K562 (cell line): ENCODE results near the gene PCDHB15. TPM values are rescaled to one million over a fixed set of nuclear protein-coding genes. Genes with fewer than 3 reads are reported as not detected.

Experiments used
- ATAC-seq: fragments of 200-7000 bp; cut with Tn5 transposase; 3 replicates; pipeline ENCODE4 v1.9.1; 2020; ENCODE audit warnings: moderate library complexity
- BruUV-seq: library from RNA; stranded (reverse); fragments of 400-500 nt; replicated peaks from 2 replicates; lab custom pipeline; 2021; lab: Mats Ljungman, UMichigan
- CTCF ChIA-PET: fragments of 300-600 bp; formaldehyde crosslinking; extraction: SDS; loops from one replicate; lab custom pipeline; 2021; ENCODE audit warnings: low intra/inter-chr PET ratio; lab: Yijun Ruan, JAX
- POLR2A ChIA-PET: fragments of 300-600, 350-650 bp; sonication (Branson Sonifier 250); formaldehyde crosslinking; extraction: SDS; loops from one replicate; lab custom pipeline; 2021; ENCODE audit warnings: antibody characterized with exemption, inconsistent platforms; lab: Yijun Ruan, JAX
- DNase-seq, 4 experiments: peaks; one replicate each; pipeline versions ENCODE4 v3.0.0 to v3.0.0-alpha.2; 2011 to 2018; ENCODE audit warnings: low spot score in 3 of 4, mixed read lengths in 3 of 4; ENCODE audit errors: extremely low read depth in 1 of 4
- FAIRE-seq: peaks from 2 replicates; lab custom pipeline; 2011; peaks lifted over from hg19 to GRCh38; lab: Jason Lieb, UNC
- H2AFZ ChIP-seq: 2 replicates; pipeline ENCODE4 v1.6.0; 2011; ENCODE audit warnings: low read depth, low read length, control low read depth, inconsistent platforms
- H3K27ac ChIP-seq: fragments of 200-600 bp; 3 replicates; pipeline ENCODE4 v1.8.0; 2011; ENCODE audit warnings: low read depth, mild to moderate bottlenecking, control low read depth, inconsistent platforms, low read length, moderate library complexity, mixed read lengths; ENCODE audit errors: extremely low read depth
- H3K27me3 ChIP-seq, 2 experiments: fragments of 300-600 bp in 1 of 2; 2 replicates in 1 of 2; 3 replicates in 1 of 2; pipeline versions ENCODE4 v1.6.0 to v1.8.0; 2011; ENCODE audit warnings: inconsistent platforms in 2 of 2, low read length in 2 of 2, mild to moderate bottlenecking in 1 of 2, mixed read lengths in 1 of 2, moderate library complexity in 1 of 2; ENCODE audit not compliant: control insufficient read depth in 2 of 2, insufficient read depth in 2 of 2
- H3K36me3 ChIP-seq: fragments of 300-600 bp; 3 replicates; pipeline ENCODE4 v1.8.0; 2011; ENCODE audit warnings: mild to moderate bottlenecking, low read length, inconsistent platforms; ENCODE audit not compliant: control insufficient read depth, insufficient read depth
- H3K4me1 ChIP-seq, 2 experiments: fragments of 200-600 bp in 1 of 2; replicated peaks in 1 of 2; 2 replicates in 1 of 2; 3 replicates in 1 of 2; pipeline versions ENCODE4 v1.5.1 to v1.8.0; 2011; ENCODE audit warnings: inconsistent platforms in 2 of 2, low read length in 2 of 2, mild to moderate bottlenecking in 1 of 2, mixed read lengths in 1 of 2, moderate library complexity in 1 of 2; ENCODE audit not compliant: control insufficient read depth in 2 of 2, insufficient read depth in 2 of 2
- H3K4me2 ChIP-seq: 2 replicates; pipeline ENCODE4 v1.6.1; 2011; ENCODE audit warnings: low read length, control low read depth, inconsistent platforms, mixed read lengths; ENCODE audit not compliant: insufficient read depth
- H3K4me3 ChIP-seq: fragments of 200-600 bp; sonication (generic), shearing (Covaris generic); 2 replicates; pipeline ENCODE4 v1.5.1; 2016; ENCODE audit warnings: control low read depth, inconsistent platforms
- H3K79me2 ChIP-seq: fragments of 200-600 bp; 3 replicates; pipeline ENCODE4 v1.8.0; 2011; ENCODE audit warnings: low read length, inconsistent platforms; ENCODE audit not compliant: control insufficient read depth, insufficient read depth
- H3K9ac ChIP-seq, 2 experiments: 2 replicates each; pipeline versions ENCODE4 v1.6.0 to v1.6.1; 2011; ENCODE audit warnings: low read depth in 2 of 2, low read length in 2 of 2, control low read depth in 1 of 2, inconsistent platforms in 1 of 2, mild to moderate bottlenecking in 1 of 2, mixed read lengths in 1 of 2; ENCODE audit not compliant: insufficient read depth in 1 of 2
- H3K9me1 ChIP-seq: one replicate; pipeline ENCODE4 v1.6.0; 2011; ENCODE audit warnings: inconsistent platforms, mild to moderate bottlenecking, low read length, moderate library complexity; ENCODE audit not compliant: control insufficient read depth, insufficient read depth
- H3K9me3 ChIP-seq: replicated peaks from 2 replicates; pipeline ENCODE4 v1.5.1; 2011; ENCODE audit warnings: low read depth, low read length, inconsistent platforms; ENCODE audit not compliant: control insufficient read depth, insufficient read depth
- H4K20me1 ChIP-seq: replicated peaks from 2 replicates; pipeline ENCODE4 v1.6.1; 2011; ENCODE audit warnings: low read length, inconsistent platforms, mixed read lengths; ENCODE audit not compliant: control insufficient read depth, insufficient read depth
- BCL6 ChIP-seq: fragments of 250-450 bp; sonication (Bioruptor Pico); IDR thresholded peaks from 2 replicates; pipeline ENCODE4 v1.4.0; 2020
- BRD9 ChIP-seq: fragments of 450-650 bp; IDR thresholded peaks from 2 replicates; pipeline ENCODE4 v1.6.1; 2018; ENCODE audit warnings: low read depth; ENCODE audit not compliant: partially characterized antibody
- C11orf30 ChIP-seq: fragments of 450-650 bp; IDR thresholded peaks from 2 replicates; pipeline ENCODE4 v1.6.1; 2016; ENCODE audit warnings: low read depth, mild to moderate bottlenecking
- CEBPB ChIP-seq: fragments of 450-650 bp; IDR thresholded peaks from 2 replicates; pipeline ENCODE4 v1.6.1; 2016; ENCODE audit warnings: missing genetic modification characterization, missing compliant biosample characterization
- DPF2 ChIP-seq: fragments of 450-650 bp; IDR thresholded peaks from 2 replicates; pipeline ENCODE4 v1.6.1; 2016
- GATA2 ChIP-seq: sonication (generic); formaldehyde crosslinking; IDR thresholded peaks from 2 replicates; pipeline ENCODE4 v1.4.0; 2020; ENCODE audit warnings: mild to moderate bottlenecking, missing genetic modification reagents
- MAFG ChIP-seq: fragments of 450-650 bp; conservative IDR thresholded peaks from 2 replicates; pipeline ENCODE4 v1.6.1; 2016; ENCODE audit warnings: missing genetic modification characterization, missing compliant biosample characterization
- MAFK ChIP-seq: IDR thresholded peaks from 2 replicates; pipeline ENCODE4 v1.6.1; 2011; ENCODE audit warnings: low read length, improper control_type of control experiment
- NFE2L1 ChIP-seq: fragments of 450-650 bp; IDR thresholded peaks from 2 replicates; pipeline ENCODE4 v1.6.1; 2016; ENCODE audit warnings: missing genetic modification characterization, low read depth, mild to moderate bottlenecking, missing compliant biosample characterization, moderate library complexity, borderline replicate concordance
- NONO ChIP-seq, 2 experiments: fragments of 200-400 bp in 1 of 2; fragments of 450-650 bp in 1 of 2; formaldehyde crosslinking in 1 of 2; IDR thresholded peaks; 2 replicates each; pipeline ENCODE4 v1.6.1; 2017; ENCODE audit warnings: low read depth in 2 of 2, mild to moderate bottlenecking in 2 of 2, moderate library complexity in 2 of 2, low read length in 1 of 2
- PATZ1 ChIP-seq: fragments of 250-450 bp; sonication (Bioruptor Pico); IDR thresholded peaks from 2 replicates; pipeline ENCODE4 v1.5.0; 2020; ENCODE audit warnings: mild to moderate bottlenecking, borderline replicate concordance
- PHF8 ChIP-seq: fragments of 200-600 bp; sonication (generic); IDR thresholded peaks from 2 replicates; pipeline ENCODE4 v1.6.1; 2012; ENCODE audit warnings: mixed run types, mild to moderate bottlenecking, inconsistent platforms, low read length, moderate library complexity, borderline replicate concordance
- TEAD1 ChIP-seq, 2 experiments: fragments of 450-650 bp in 1 of 2; sonication (generic) in 1 of 2; formaldehyde crosslinking; IDR thresholded peaks; 2 replicates each; pipeline versions ENCODE4 v1.4.0 to v1.8.0; 2020 to 2022; ENCODE audit warnings: mild to moderate bottlenecking in 2 of 2, missing genetic modification reagents in 1 of 2
- THAP7 ChIP-seq: fragments of 250-450 bp; sonication (Bioruptor Pico); IDR thresholded peaks from 2 replicates; pipeline ENCODE4 v1.5.0; 2021
- ZNF274 ChIP-seq: IDR thresholded peaks from 2 replicates; pipeline ENCODE4 v1.6.1; 2011; ENCODE audit warnings: low read depth, mild to moderate bottlenecking, low read length, moderate library complexity, borderline replicate concordance
- ZNF316 ChIP-seq: fragments of 450-650 bp; IDR thresholded peaks from 2 replicates; pipeline ENCODE4 v1.6.1; 2016
- WGBS: fragments of 100-300 bp; shearing (Covaris generic); methylation state at CpG from one replicate; pipeline ENCODE4 v1.1.6; 2016; ENCODE audit warnings: low coverage, mixed read lengths; ENCODE audit not compliant: insufficient coverage; ENCODE audit errors: missing lambda C conversion rate; 5-methylcytosine and 5-hydroxymethylcytosine counted together
- in situ Hi-C: fragments of 300-500 bp; cut with MboI; formaldehyde crosslinking; loops from 4 replicates; pipeline ENCODE4 v1.15.0; 2018; ENCODE audit warnings: inconsistent platforms, mixed read lengths
- intact Hi-C: fragments of 100-400 bp; cut with micrococcal nuclease; formaldehyde crosslinking; loops from 2 replicates; pipeline ENCODE4 v1.14.2; 2022
- polyA plus RNA-seq, 8 experiments: library from polyadenylated mRNA; depleted of rRNA in 4 of 8; stranded (reverse) in 5 of 8; unstranded in 3 of 8; fragments of >200 nt; fragmentation: Nextera tagmentation in 2 of 8; fragmentation: Illumina TruSeq in 1 of 8; extraction: Ambion mirVana in 2 of 8; extraction: Trizol in 1 of 8; gene quantifications; 2 replicates each; pipeline versions ENCODE4 v1.2.1 to v1.2.3, GENCODE V29; 2011 to 2014; ENCODE audit warnings: inconsistent platforms in 1 of 8, missing spikeins in 1 of 8
- total RNA-seq, 7 experiments: library from RNA; depleted of rRNA in 6 of 7; stranded (reverse); fragments of >200 nt in 6 of 7; fragmentation: Illumina TruSeq in 2 of 7; extraction: Trizol in 2 of 7; gene quantifications; 2 replicates each; pipeline versions ENCODE4 v1.2.1 to v1.2.3, GENCODE V29; 2011 to 2021; ENCODE audit warnings: low replicate concordance in 1 of 7

Gene PCDHB15
- total and polyA plus RNA-seq, 9 of the 15 experiments (the other 6 are each of a cell fraction or from before 2014, with no cell fraction given) = 0.04 to 0.15 (median 0.07) TPM; not detected in 5

GRCh38 chr5:141261238-141261546, 16.0 kb downstream of the PCDHB15 start:
- FAIRE-seq (no peak), ATAC-seq (no peak), DNase-seq (no peak)
- Histone ChIP-seq H3K4me2 (no peak overlapping the region), H3K36me3 (no peaks in the 10 kb centered on the region), H3K4me1 (no peaks in the 10 kb centered on the region), H3K27ac (no peak overlapping the region), H3K79me2 (no peaks in the 10 kb centered on the region), H3K9me3 (peaks cover 13% of the 10 kb centered on the region), H3K27me3 (no peaks in the 10 kb centered on the region), H2AFZ (no peak overlapping the region), H4K20me1 (no peaks in the 10 kb centered on the region), H3K4me3 (no peak overlapping the region), H3K9ac (no peak overlapping the region), H3K9me1 (no peaks in the 10 kb centered on the region)
- intact Hi-C loops (no loop called here), in situ Hi-C loops (no loop called here)
- TF ChIP-seq PHF8 (no peak), ZNF274 (peak; percentile 93; the same call in 1 of the 2 replicates)
- CTCF ChIA-PET = no interaction called here
- 0% methylated on average over 1 of the region's 1 CpG for WGBS
- BruUV-seq = no TSS peak
- POLR2A ChIA-PET = interaction anchor here (0.6 kb wide), 1 partner anchor 65 kb away, joined by 3 read pairs; no protein-coding TSS in a partner anchor

- Histone ChIP-seq H3K79me2 (no peaks in the 10 kb centered on the region), H3K27ac (no peak overlapping the region), H3K36me3 (no peaks in the 10 kb centered on the region), H3K9me1 (no peaks in the 10 kb centered on the region), H4K20me1 (no peaks in the 10 kb centered on the region), H3K27me3 (no peaks in the 10 kb centered on the region), H2AFZ (no peak overlapping the region), H3K4me1 (no peaks in the 10 kb centered on the region), H3K9me3 (no peaks in the 10 kb centered on the region; the same call in 1 of the 2 replicates), H3K4me3 (no peak overlapping the region), H3K9ac (no peak overlapping the region), H3K4me2 (no peak overlapping the region)
- in situ Hi-C loops = no loop called here
- intact Hi-C loops = no loop called here
- CTCF ChIA-PET = no interaction called here
- ATAC-seq (no peak), FAIRE-seq (no peak), DNase-seq (no peak)
- POLR2A ChIA-PET = no interaction called here
- 23% methylated on average over 4 of the region's 4 CpGs for WGBS
- no TSS peak for BruUV-seq
- TF ChIP-seq PATZ1 (CRISPR knock-in tag) = no peak
- TF ChIP-seq MAFK = peak; percentile 56; the same call in 1 of the 2 replicates
- no peak for TF ChIP-seq TEAD1 (CRISPR knock-in tag; IDR thresholded peaks at IDR 0.05)
- TF ChIP-seq BRD9 = no peak
- peak; percentile 66; the same call in 1 of the 2 replicates for TF ChIP-seq ZNF316
- TF ChIP-seq DPF2 = no peak
- no peak for TF ChIP-seq CEBPB (tag)
- TF ChIP-seq C11orf30 = peak; percentile 66
- peak; percentile 60; the same call in 1 of the 2 replicates for TF ChIP-seq NFE2L1 (tag)
- no peak for TF ChIP-seq THAP7 (CRISPR knock-in tag)
- TF ChIP-seq MAFG (tag) = peak; percentile 82
- no peak for TF ChIP-seq BCL6
- TF ChIP-seq NONO (IDR thresholded peaks at IDR 0.05; ENCODE audit: low read depth in 2 of 2, low read length in 1 of 2) = no peak
- TF ChIP-seq GATA2 (CRISPR knock-in tag) = no peak
Observed at GRCh38 chr5:141269195-141269594, 24.0 kb downstream of the PCDHB15 start.
